ENCODE data around the gene SOAT2.

The SOAT2 gene

GRCh38 chr12:53169644-53170043, 66.4 kb downstream of the SOAT2 start:
- DNase-seq (ENCODE audit: low read depth in 2 of 2) = no peak
- no peak overlapping the region for H3K4me3 ChIP-seq (replicated peaks in 1 of 2; ENCODE audit: low read depth in 2 of 2, low read length in 2 of 2)
- TF ChIP-seq CTCF (IDR thresholded peaks at IDR 0.05; ENCODE audit: low read depth, low read length) = no peak

GRCh38 chr12:53170215-53170614, 66.9 kb downstream of the SOAT2 start:
- DNase-seq (ENCODE audit: low read depth in 2 of 2) = no peak
- no peak overlapping the region for H3K4me3 ChIP-seq (replicated peaks in 1 of 2; ENCODE audit: low read depth in 2 of 2, low read length in 2 of 2)
- TF ChIP-seq CTCF (IDR thresholded peaks at IDR 0.05; ENCODE audit: low read depth, low read length) = no peak

GRCh38 chr12:53170876-53171724, 67.8 kb downstream of the SOAT2 start:
- no peak for TF ChIP-seq CTCF (IDR thresholded peaks at IDR 0.05; ENCODE audit: low read depth, low read length)
- H3K4me3 ChIP-seq (replicated peaks in 1 of 2; ENCODE audit: low read depth in 2 of 2, low read length in 2 of 2) = no peak overlapping the region
- DNase-seq (ENCODE audit: low read depth in 2 of 2) = no peak

- TF ChIP-seq CTCF (IDR thresholded peaks at IDR 0.05; ENCODE audit: low read depth, low read length) = no peak
- H3K4me3 ChIP-seq (replicated peaks in 1 of 2; ENCODE audit: low read depth in 2 of 2, low read length in 2 of 2) = no peak overlapping the region
- no peak for DNase-seq (ENCODE audit: low read depth in 2 of 2)
Observed at GRCh38 chr12:53171725-53172329, 68.5 kb downstream of the SOAT2 start.

DNA sequence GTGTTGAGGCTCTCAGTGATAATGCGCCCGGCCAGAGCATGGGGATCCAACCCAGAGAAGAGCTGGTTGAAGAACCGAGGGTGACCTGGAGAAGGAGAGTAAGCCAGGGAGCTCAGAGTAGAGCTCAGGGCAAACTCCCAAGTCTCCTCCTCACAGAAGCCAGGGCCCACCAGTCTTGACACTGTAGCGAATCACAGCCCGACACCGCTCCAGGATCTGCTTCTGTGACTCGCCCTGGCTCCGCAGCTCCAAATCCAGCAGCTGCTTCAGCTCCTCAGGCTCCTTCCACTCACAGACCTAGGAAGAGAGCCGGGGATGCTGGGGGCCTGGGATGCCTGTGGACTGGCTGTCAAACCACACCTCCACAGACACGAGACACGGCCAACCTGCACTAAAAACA, 69.1 kb downstream of the SOAT2 start:
- no peak overlapping the region for H3K4me3 ChIP-seq (replicated peaks in 1 of 2; ENCODE audit: low read depth in 2 of 2, low read length in 2 of 2)
- peak; percentile 45 to 58 for DNase-seq (ENCODE audit: low read depth in 2 of 2)
- no peak for TF ChIP-seq CTCF (IDR thresholded peaks at IDR 0.05; ENCODE audit: low read depth, low read length)

- no peak for DNase-seq (ENCODE audit: low read depth in 2 of 2)
- TF ChIP-seq CTCF (IDR thresholded peaks at IDR 0.05; ENCODE audit: low read depth, low read length) = no peak
- no peak overlapping the region for H3K4me3 ChIP-seq (replicated peaks in 1 of 2; ENCODE audit: low read depth in 2 of 2, low read length in 2 of 2)
Observed at GRCh38 chr12:53173085-53173715, 69.9 kb downstream of the SOAT2 start.

Measured in cardiac fibroblast (primary cell).